ENCODE data around the gene CIAO1.

DNA sequence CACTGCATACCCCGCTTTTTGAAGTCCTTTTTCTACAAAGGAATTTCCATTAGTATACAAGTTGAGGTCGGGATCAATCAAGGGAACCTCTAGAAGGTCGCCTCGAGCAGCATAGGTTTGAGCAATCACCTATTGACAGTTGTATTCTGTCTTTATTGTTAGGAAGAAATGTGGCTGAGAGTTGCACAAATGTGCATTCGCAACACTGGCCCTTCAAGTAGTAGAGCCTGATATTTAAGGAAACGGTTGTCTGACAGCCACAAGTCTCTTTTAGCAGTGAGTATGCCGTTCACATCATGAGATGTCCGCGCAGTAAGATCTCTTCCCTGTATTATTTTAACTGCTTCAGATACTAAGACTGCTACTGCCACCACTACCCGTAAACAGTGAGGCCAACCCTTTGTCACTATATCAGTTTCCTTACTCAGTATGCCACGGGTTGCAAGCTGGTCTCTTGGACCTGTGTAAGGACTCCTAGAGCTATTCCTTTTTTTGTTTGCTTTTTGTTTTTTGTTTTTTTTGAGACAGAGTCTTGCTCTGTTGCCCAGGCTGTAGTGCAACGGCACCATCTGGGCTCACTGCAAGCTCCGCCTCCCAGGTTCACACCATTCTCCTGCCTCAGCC lies 47.4 kb upstream of the CIAO1 start:
- TF ChIP-seq, protein P1, sequence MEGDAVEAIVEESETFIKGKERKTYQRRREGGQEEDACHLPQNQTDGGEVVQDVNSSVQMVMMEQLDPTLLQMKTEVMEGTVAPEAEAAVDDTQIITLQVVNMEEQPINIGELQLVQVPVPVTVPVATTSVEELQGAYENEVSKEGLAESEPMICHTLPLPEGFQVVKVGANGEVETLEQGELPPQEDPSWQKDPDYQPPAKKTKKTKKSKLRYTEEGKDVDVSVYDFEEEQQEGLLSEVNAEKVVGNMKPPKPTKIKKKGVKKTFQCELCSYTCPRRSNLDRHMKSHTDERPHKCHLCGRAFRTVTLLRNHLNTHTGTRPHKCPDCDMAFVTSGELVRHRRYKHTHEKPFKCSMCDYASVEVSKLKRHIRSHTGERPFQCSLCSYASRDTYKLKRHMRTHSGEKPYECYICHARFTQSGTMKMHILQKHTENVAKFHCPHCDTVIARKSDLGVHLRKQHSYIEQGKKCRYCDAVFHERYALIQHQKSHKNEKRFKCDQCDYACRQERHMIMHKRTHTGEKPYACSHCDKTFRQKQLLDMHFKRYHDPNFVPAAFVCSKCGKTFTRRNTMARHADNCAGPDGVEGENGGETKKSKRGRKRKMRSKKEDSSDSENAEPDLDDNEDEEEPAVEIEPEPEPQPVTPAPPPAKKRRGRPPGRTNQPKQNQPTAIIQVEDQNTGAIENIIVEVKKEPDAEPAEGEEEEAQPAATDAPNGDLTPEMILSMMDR (conservative IDR thresholded peaks at IDR 0.05) = no peak
- no peak for TF ChIP-seq EZH2 (IDR thresholded peaks at IDR 0.05; ENCODE audit: low read depth)

Data from PC-9 (cell line).